Transverse colon (tissue), 4 donors: ENCODE results near the gene GGTLC1.

Experiments used
- EP300 ChIP-seq: sonication (generic); formaldehyde crosslinking; IDR thresholded peaks from one replicate; pipeline ENCODE4 v1.6.1; 2017; ENCODE audit warnings: antibody characterized with exemption, low read depth
- POLR2AphosphoS5 ChIP-seq, 3 donors: sonication (generic); formaldehyde crosslinking; IDR thresholded peaks; one replicate each; pipeline ENCODE4 v1.6.1; 2016; ENCODE audit warnings: antibody characterized with exemption in 3 of 3
- TF ChIP-seq, protein P1 (sequence below), 5 experiments: fragments of 200-600 bp in 3 of 5; fragments of 450-650 bp in 2 of 5; sonication (generic) in 3 of 5; IDR thresholded peaks; 1 replicate in 2 of 5; 2 replicates in 3 of 5; pipeline ENCODE4 v1.5.1; 2016 to 2017; ENCODE audit warnings: antibody characterized with exemption in 5 of 5, inconsistent platforms in 3 of 5, mild to moderate bottlenecking in 2 of 5, moderate library complexity in 1 of 5

DNA sequence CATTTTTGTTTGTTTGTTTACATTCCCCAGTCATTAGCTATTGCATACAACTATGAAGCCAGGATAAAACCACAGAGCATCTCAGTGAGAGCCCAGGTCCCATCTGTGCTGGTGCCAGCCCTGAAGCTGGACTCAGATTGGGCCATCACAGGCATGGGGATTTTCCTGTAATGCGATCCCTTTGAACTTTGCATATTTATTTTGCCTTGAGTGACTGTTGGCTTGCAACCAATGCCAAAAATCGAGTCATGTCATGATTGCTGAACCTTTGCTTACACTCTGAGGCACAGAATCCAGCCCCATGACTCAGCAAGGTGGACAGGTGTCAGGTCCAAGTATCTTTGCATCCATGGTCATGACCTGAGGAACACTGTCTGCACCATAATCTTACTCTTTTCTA lies 46.2 kb upstream of the GGTLC1 start:
- TF ChIP-seq EP300 (no peak), POLR2AphosphoS5 (IDR thresholded peaks at IDR 0.05) (no peak)
- TF ChIP-seq, protein P1, sequence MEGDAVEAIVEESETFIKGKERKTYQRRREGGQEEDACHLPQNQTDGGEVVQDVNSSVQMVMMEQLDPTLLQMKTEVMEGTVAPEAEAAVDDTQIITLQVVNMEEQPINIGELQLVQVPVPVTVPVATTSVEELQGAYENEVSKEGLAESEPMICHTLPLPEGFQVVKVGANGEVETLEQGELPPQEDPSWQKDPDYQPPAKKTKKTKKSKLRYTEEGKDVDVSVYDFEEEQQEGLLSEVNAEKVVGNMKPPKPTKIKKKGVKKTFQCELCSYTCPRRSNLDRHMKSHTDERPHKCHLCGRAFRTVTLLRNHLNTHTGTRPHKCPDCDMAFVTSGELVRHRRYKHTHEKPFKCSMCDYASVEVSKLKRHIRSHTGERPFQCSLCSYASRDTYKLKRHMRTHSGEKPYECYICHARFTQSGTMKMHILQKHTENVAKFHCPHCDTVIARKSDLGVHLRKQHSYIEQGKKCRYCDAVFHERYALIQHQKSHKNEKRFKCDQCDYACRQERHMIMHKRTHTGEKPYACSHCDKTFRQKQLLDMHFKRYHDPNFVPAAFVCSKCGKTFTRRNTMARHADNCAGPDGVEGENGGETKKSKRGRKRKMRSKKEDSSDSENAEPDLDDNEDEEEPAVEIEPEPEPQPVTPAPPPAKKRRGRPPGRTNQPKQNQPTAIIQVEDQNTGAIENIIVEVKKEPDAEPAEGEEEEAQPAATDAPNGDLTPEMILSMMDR (IDR thresholded peaks at IDR 0.05): no peak
